ENCODE results near the gene ZKSCAN1.
A peak's percentile ranks its signal among the peaks of the same experiment; 100 is the strongest.

The ZKSCAN1 gene

DNA sequence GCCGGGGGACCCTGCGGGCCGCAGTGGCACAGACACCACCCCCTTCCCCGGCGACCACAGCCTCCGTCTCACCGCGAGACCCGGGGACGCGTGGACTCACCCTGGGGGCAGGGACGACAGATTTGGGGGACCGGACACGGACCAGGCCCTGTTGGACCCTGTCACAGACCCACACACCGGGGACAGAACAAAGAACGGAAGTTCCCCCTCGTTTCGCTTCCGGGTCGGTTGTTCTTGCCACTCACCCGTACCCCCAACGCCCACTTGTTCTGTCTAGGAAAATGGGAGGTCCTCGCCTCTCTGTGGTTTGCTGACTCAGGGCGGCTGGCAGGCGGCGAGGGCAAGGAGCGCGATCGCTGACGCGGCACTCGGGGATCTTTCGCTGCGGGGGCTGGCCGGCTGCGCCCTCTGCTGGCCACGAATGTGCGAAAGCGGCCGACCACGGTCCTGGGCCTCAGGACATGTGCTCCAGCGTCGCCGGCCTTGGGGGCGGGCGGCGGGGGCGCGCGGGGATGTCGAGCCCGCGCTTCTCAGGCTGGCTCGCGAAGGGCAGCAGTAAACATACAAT is 66.2 kb downstream of the ZKSCAN1 start, which contains the start of gene ZNF3:
ZNF3 (minus strand) TSS at position 189 of the 568 bp plus-strand sequence. CDS start 4,366 bp downstream, outside the sequence.
- DNase-seq, result peak; percentile 99 to 100 (median 99)

DNA sequence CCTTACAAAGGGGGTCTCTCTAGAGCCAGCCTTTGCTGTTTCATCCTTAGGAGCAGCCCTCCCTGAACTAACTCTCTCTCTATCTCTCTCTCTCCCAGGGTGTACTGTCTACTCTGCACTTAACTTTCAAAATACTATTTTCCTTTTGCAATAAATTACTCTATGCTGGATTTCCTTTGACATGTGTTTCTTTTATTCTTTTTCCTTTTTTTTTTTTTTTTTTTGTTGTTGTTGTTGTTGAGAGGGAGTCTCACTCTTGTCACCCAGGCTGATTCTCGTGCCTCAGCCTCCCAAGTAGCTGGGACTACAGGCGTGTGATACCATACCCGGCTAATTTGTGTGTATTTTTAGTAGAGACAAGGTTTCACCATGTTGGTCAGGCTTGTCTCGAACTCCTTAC is 67.6 kb downstream of the ZKSCAN1 start:
- no peak for DNase-seq

DNA sequence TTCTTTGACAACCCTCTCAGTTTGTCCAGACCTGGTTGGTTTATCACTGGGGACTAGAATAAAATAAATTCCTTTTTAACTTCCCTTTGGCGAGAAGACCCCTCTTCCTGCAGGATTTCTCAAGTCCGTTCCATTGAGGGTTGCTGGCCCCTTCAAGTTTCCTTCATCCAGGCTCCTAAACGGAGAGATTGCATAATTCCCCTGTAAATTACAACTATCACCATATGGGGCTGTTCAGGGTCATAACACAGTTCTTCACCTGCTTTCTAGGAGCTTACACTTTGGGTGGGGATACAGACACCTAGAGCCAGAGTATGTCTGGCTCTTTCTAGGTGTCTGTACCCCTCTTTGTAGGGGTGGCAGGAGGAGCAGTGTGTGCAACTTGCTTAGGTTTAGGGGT is 70.1 kb downstream of the ZKSCAN1 start:
- DNase-seq, result no peak

DNA sequence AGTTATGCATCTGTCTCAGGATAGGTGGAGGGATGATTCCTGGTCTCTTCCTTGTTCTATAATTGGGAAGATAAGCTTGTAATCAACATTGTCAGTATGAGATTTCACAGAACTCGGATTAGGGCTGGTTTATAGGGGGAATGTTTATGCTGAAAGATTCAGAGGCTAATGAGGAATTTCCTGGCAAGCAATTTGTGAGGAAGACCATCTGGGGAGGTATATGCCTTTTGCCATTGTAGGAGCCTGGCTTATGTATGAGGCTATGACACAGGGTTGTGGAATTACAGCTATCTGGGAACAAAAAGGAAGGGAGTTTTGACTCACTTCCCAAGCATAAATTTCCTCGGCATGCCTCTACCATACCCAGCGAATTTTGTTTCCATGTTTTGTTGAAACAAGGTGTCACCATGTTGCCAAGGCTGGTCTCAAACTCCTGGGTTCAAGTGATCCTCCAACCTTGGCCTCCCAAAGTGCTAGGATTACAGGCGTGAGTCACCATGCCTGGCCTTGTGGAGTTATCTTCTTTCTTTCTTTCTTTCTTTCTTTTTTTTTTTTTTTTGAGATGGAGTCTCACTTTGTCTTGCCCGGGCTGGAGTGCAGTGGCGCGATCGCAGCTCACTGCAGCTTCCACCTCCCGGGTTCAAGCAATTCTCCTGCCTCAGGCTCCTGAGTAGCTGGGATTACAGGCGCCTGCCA is 71.8 kb downstream of the ZKSCAN1 start:
- DNase-seq, result no peak

DNA sequence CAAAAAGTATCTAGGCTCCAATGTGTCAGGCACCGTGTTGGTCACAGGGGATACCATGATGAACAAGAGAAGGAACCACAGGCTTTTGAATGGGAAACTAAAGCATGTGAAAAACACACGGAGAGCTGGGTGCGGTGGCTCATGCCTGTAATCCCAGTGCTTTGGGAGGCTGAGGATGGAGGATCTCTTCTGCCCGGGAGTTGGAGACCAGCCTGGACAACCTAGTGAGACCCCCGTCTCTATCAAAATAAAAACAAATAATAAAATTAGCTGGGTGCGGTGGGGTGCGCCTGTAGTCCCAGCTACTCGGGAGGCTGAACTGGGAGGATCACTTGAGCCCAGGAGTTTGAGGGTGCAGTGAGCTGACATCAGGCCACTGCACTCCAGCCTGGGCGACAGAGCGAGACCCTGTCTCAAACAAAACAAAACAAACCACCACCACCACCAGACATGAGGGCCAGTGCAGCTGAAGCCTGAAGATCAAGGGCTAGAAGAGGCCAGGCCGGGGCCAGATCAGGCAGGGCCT is 72.8 kb downstream of the ZKSCAN1 start:
- no peak for DNase-seq

DNA sequence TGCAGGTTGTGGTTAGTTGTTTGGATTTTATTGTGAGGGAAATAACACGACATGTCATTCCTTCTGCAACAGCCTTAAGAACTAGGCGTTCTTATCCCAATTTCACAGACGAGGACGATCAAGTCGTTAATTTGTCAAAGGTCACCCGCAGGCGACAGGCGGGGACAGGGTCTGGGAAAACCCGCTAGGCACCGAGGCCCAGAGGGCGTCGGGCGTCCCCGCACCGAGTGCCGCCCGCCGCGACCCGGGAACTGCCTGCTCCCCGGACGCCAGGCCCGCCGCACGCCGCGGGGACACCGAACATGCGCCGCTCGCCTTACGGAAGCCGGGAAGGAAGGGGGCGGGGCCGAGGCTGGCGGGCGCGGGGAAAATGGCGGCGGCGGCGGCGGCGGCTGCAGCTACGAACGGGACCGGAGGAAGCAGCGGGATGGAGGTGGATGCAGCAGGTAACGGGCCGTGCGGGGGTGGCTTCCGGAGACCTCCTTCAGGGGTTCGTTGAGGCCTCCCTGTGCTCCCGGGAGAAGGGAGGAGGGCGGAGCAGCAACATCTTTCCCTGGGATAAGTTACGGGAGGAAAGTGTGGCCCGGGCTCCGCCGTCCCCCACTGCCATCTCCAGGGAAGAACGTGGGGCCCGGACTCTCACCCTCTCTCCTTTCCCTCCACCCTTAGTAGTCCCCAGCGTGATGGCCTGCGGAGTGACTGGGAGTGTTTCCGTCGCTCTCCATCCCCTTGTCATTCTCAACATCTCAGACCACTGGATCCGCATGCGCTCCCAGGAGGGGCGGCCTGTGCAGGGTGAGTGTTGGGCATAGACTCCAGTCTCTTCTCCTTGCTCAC is 73.4 kb downstream of the ZKSCAN1 start, which contains the start of gene COPS6:
COPS6 (plus strand) TSS at position 349 of the 837 bp plus-strand sequence; CDS start at position 371, 22 bp downstream.
- DNase-seq, result peak; percentile 80 to 95 (median 92)

DNA sequence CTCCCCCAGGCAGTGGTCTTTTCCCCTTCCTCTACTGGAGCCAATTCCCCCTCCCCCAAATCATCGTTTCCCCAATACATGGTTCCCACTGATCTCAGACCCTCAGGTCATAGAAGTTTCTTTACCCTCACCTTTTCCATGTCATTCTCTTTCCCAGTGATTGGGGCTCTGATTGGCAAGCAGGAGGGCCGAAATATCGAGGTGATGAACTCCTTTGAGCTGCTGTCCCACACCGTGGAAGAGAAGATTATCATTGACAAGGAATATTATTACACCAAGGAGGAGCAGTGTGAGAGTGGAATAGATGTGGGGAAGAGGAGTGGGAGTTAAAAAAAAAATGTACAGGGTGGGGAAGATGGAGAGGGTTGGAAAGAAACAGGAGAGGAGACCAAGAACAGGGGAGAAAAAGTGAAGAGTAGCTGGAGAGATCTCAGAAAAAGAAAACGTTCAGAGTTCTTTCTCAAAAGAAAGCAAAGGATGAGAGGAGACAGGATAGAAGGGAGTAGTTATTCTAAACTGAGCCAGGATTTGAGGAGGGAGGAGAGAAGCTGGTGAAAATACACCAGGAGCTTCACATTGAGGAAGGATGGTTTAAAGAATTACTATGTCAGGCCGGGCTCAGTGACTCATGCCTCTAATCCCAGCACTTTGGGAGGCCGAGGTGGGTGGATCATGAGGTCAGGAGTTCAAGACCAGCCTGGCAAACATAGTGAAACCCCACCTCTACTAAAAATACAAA is 74.2 kb downstream of the ZKSCAN1 start:
- DNase-seq, result peak; percentile 14 to 27 (median 19)

DNA sequence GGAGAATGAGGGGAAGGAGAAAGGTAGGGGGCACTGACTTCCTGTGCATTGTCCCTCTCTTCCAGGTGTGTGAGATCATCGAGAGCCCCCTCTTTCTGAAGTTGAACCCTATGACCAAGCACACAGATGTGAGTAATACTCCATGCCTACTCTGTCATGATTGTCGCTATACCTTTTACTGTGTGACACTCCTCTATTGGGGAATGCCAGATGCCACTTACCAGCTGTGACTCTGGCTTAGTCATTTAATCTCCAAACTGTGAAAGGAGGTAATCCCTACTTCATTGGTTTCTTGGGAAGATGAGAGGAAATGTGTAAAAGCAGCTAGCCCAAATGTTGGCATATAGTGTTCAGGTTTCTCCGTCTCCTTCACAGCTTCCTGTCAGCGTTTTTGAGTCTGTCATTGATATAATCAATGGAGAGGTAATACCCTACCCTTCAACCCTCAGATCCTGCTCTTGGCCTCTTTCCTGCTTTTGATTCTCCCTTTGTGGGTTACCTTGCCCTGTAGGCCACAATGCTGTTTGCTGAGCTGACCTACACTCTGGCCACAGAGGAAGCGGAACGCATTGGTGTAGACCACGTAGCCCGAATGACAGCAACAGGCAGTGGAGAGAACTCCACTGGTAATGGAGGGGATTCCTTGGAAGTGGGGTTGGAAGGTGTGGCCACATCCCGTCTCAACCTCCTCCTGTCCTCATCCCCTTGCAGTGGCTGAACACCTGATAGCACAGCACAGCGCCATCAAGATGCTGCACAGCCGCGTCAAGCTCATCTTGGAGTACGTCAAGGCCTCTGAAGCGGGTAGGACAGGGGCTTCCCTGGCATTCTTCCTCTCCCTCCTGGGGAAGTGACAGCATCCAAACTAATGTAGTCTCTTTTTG is 75.4 kb downstream of the ZKSCAN1 start:
- no peak for DNase-seq

Data from suppressor macrophage treated with lipopolysaccharide for 1 hour (primary cell).